A673 (cell line): ENCODE results near the gene MRGPRF.

Source experiments
- EZH2 ChIP-seq: fragments of 200-600 bp; sonication (generic); IDR thresholded peaks from 2 replicates; pipeline ENCODE4 v1.6.1; 2017; ENCODE audit warnings: borderline replicate concordance, low read depth, mild to moderate bottlenecking, mixed read lengths, antibody characterized with exemption, low read length; ENCODE audit not compliant: poor library complexity, severe bottlenecking
- TF ChIP-seq, protein P1 (sequence below): fragments of 300-800, 200-600 bp; sonication (generic); conservative IDR thresholded peaks from 2 replicates; pipeline ENCODE4 v1.5.1; 2017; ENCODE audit warnings: low read depth, mild to moderate bottlenecking, antibody characterized with exemption, low read length, moderate library complexity, mixed read lengths

DNA sequence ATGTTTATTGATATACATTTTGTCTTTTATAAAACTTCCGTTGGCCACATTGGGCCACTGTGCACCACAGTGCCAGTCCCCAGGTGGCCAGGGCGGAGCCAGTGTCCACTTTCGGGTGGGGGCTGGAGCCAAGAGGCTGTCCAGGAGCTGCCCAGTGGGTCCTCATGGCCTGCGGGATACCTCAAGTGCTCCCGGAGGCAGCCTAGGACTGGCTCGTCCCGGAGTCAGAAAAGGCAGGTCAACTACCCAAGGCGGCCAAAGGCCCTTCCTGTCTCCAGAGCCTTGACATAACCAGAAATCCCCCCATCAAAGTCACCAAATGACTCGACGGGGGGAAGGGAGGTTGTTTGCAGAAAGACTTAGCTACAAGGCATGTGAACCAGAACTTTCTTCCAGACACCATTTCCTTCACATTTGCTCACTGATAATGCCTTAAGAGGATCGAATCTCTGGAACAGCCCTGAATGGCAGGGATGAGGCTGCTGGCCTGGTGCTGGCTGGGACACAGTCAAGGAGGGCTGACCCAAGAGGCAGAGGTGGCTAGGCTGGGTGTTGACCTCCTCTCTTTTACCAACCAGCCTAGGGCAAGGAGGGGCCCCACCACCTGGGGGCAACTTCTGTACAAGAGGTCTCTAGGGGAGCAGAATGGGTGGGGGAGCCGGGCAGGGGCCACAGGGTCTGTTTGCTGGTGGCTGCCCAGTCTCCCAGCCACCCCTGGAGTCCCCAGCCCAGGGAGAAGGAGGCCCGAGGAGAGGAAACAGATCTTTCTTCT, 8.4 kb downstream of the MRGPRF start:
- TF ChIP-seq, protein P1, sequence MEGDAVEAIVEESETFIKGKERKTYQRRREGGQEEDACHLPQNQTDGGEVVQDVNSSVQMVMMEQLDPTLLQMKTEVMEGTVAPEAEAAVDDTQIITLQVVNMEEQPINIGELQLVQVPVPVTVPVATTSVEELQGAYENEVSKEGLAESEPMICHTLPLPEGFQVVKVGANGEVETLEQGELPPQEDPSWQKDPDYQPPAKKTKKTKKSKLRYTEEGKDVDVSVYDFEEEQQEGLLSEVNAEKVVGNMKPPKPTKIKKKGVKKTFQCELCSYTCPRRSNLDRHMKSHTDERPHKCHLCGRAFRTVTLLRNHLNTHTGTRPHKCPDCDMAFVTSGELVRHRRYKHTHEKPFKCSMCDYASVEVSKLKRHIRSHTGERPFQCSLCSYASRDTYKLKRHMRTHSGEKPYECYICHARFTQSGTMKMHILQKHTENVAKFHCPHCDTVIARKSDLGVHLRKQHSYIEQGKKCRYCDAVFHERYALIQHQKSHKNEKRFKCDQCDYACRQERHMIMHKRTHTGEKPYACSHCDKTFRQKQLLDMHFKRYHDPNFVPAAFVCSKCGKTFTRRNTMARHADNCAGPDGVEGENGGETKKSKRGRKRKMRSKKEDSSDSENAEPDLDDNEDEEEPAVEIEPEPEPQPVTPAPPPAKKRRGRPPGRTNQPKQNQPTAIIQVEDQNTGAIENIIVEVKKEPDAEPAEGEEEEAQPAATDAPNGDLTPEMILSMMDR, result no peak
- TF ChIP-seq EZH2, result no peak
